H9 (cell line): Measurements from ENCODE around the gene PDIA2. TPM values are rescaled to one million over a fixed set of nuclear protein-coding genes. Genes with fewer than 3 reads are reported as not detected.

Source experiments
- DNase-seq: peaks from one replicate; pipeline ENCODE4 v3.0.0-alpha.2; 2017
- H2AFZ ChIP-seq: one replicate; pipeline ENCODE4 v1.6.1; 2013; ENCODE audit warnings: mild to moderate bottlenecking, low read length, control low read depth, moderate library complexity
- H2AK5ac ChIP-seq: 2 replicates; pipeline ENCODE4 v1.6.1; 2013; ENCODE audit warnings: low read length, control low read depth, mixed read lengths; ENCODE audit not compliant: insufficient read length
- H2BK120ac ChIP-seq: one replicate; pipeline ENCODE4 v1.6.1; 2013; ENCODE audit warnings: low read depth, mild to moderate bottlenecking, low read length, control low read depth, inconsistent platforms; ENCODE audit not compliant: poor library complexity, severe bottlenecking
- H2BK12ac ChIP-seq: 2 replicates; pipeline ENCODE4 v1.6.1; 2013; ENCODE audit warnings: low read length, control low read depth, mixed read lengths, low read depth; ENCODE audit not compliant: insufficient read length
- H2BK15ac ChIP-seq: 2 replicates; pipeline ENCODE4 v1.6.1; 2013; ENCODE audit warnings: low read depth, low read length, control low read depth
- H2BK20ac ChIP-seq: one replicate; pipeline ENCODE4 v1.6.1; 2013; ENCODE audit warnings: low read depth, mild to moderate bottlenecking, low read length, control low read depth, inconsistent platforms; ENCODE audit not compliant: poor library complexity, severe bottlenecking
- H2BK5ac ChIP-seq: 2 replicates; pipeline ENCODE4 v1.6.1; 2013; ENCODE audit warnings: low read length, control low read depth, mixed read lengths; ENCODE audit not compliant: insufficient read length
- H3K14ac ChIP-seq: 2 replicates; pipeline ENCODE4 v1.6.1; 2013; ENCODE audit warnings: low read length, control low read depth; ENCODE audit not compliant: insufficient read depth
- H3K18ac ChIP-seq: 2 replicates; pipeline ENCODE4 v1.6.1; 2013; ENCODE audit warnings: low read depth, mild to moderate bottlenecking, mixed read lengths, low read length, control low read depth; ENCODE audit not compliant: insufficient read length
- H3K23ac ChIP-seq: 2 replicates; pipeline ENCODE4 v1.6.1; 2013; ENCODE audit warnings: low read length, control low read depth, mixed read lengths, low read depth; ENCODE audit not compliant: insufficient read length
- H3K23me2 ChIP-seq: 2 replicates; pipeline ENCODE4 v1.6.1; 2013; ENCODE audit warnings: low read depth, mild to moderate bottlenecking, mixed read lengths, low read length, control low read depth; ENCODE audit not compliant: insufficient read length, poor library complexity, severe bottlenecking
- H3K27ac ChIP-seq: 2 replicates; pipeline ENCODE4 v1.5.1; 2013; ENCODE audit warnings: low read length, control low read depth, mixed read lengths, low read depth; ENCODE audit not compliant: insufficient read length
- H3K27me3 ChIP-seq: 2 replicates; pipeline ENCODE4 v1.6.1; 2013; ENCODE audit warnings: low read length, control low read depth, inconsistent platforms; ENCODE audit not compliant: insufficient read depth
- H3K4ac ChIP-seq: 2 replicates; pipeline ENCODE4 v1.6.1; 2013; ENCODE audit warnings: low read depth, mild to moderate bottlenecking, control low read depth, inconsistent platforms, low read length, moderate library complexity
- H3K4me1 ChIP-seq: 2 replicates; pipeline ENCODE4 v1.6.1; 2013; ENCODE audit warnings: low read length, control low read depth, inconsistent platforms; ENCODE audit not compliant: insufficient read depth
- H3K4me2 ChIP-seq: 2 replicates; pipeline ENCODE4 v1.6.1; 2013; ENCODE audit warnings: low read length, control low read depth, mixed read lengths; ENCODE audit not compliant: insufficient read length, insufficient read depth
- H3K56ac ChIP-seq: 2 replicates; pipeline ENCODE4 v1.6.1; 2013; ENCODE audit warnings: low read depth, mild to moderate bottlenecking, mixed read lengths, low read length, control low read depth; ENCODE audit not compliant: insufficient read length
- H3K79me1 ChIP-seq: 2 replicates; pipeline ENCODE4 v1.6.1; 2013; ENCODE audit warnings: low read depth, mild to moderate bottlenecking, moderate library complexity, low read length, control low read depth, inconsistent platforms; ENCODE audit not compliant: insufficient read depth, poor library complexity, severe bottlenecking
- H3K79me2 ChIP-seq: 2 replicates; pipeline ENCODE4 v1.6.1; 2013; ENCODE audit warnings: low read length, control low read depth, inconsistent platforms; ENCODE audit not compliant: insufficient read depth
- H3K9ac ChIP-seq: 2 replicates; pipeline ENCODE4 v1.6.1; 2013; ENCODE audit warnings: low read length, control low read depth, mixed read lengths; ENCODE audit not compliant: insufficient read length; ENCODE audit errors: extremely low read depth
- H3K9me3 ChIP-seq: one replicate; pipeline ENCODE4 v1.6.1; 2013; ENCODE audit warnings: low read depth, low read length, inconsistent platforms; ENCODE audit not compliant: control insufficient read depth
- H3T11ph ChIP-seq: one replicate; pipeline ENCODE4 v1.6.1; 2013; ENCODE audit warnings: mild to moderate bottlenecking, low read length, control low read depth, inconsistent platforms
- H4K20me1 ChIP-seq: one replicate; pipeline ENCODE4 v1.6.1; 2013; ENCODE audit not compliant: control insufficient read depth, insufficient read length, insufficient read depth
- H4K5ac ChIP-seq: 2 replicates; pipeline ENCODE4 v1.6.1; 2013; ENCODE audit warnings: low read depth, mild to moderate bottlenecking, mixed read lengths, low read length, control low read depth; ENCODE audit not compliant: insufficient read length
- H4K8ac ChIP-seq: replicated peaks from 2 replicates; pipeline ENCODE4 v1.6.1; 2013; ENCODE audit warnings: low read length, control low read depth, mixed read lengths, low read depth; ENCODE audit not compliant: insufficient read length
- H4K91ac ChIP-seq: 2 replicates; pipeline ENCODE4 v1.6.1; 2013; ENCODE audit warnings: low read depth, mild to moderate bottlenecking, moderate library complexity, mixed read lengths, low read length, control low read depth; ENCODE audit not compliant: insufficient read length
- H3K27ac Mint-ChIP-seq, 3 experiments: 2 replicates in 2 of 3; 3 replicates in 1 of 3; pipeline ENCODE4 v1.8.0; 2020 to 2021; ENCODE audit warnings: mixed read lengths in 3 of 3, mild to moderate bottlenecking in 1 of 3, moderate library complexity in 1 of 3
- H3K27me3 Mint-ChIP-seq: 2 replicates; pipeline ENCODE4 v1.8.0; 2021; ENCODE audit warnings: low read depth, mild to moderate bottlenecking, moderate library complexity, mixed read lengths
- H3K36me3 Mint-ChIP-seq, 3 experiments: 2 replicates in 2 of 3; 3 replicates in 1 of 3; pipeline ENCODE4 v1.8.0; 2020 to 2021; ENCODE audit warnings: low read depth in 3 of 3, mixed read lengths in 3 of 3; ENCODE audit not compliant: insufficient read depth in 1 of 3
- H3K4me1 Mint-ChIP-seq, 2 experiments: 2 replicates each; pipeline ENCODE4 v1.8.0; 2020; ENCODE audit warnings: mixed read lengths in 2 of 2
- H3K4me3 Mint-ChIP-seq, 2 experiments: 2 replicates in 1 of 2; 3 replicates in 1 of 2; pipeline ENCODE4 v1.8.0; 2020 to 2021; ENCODE audit warnings: mild to moderate bottlenecking in 2 of 2, mixed read lengths in 2 of 2, moderate library complexity in 1 of 2
- H3K9me3 Mint-ChIP-seq, 2 experiments: 2 replicates in 1 of 2; 3 replicates in 1 of 2; pipeline ENCODE4 v1.8.0; 2020; ENCODE audit warnings: mild to moderate bottlenecking in 2 of 2, mixed read lengths in 2 of 2, moderate library complexity in 1 of 2
- CTCF ChIP-seq: fragments of 200-600 bp; sonication (generic); conservative IDR thresholded peaks from 3 replicates; pipeline ENCODE4 v1.8.0; 2021; ENCODE audit warnings: antibody characterized with exemption, mild to moderate bottlenecking
- WGBS: extraction: QIAGEN DNeasy Blood & Tissue Kit; methylation state at CpG from one replicate; pipeline ENCODE4 v1.1.7; 2013; ENCODE audit warnings: missing lambda C conversion rate, low lambda C conversion rate, mixed read lengths; ENCODE audit not compliant: insufficient read length; ENCODE audit errors: extremely low coverage; 5-methylcytosine and 5-hydroxymethylcytosine counted together
- total RNA-seq: library from RNA; stranded (reverse); gene quantifications from 2 replicates; pipeline ENCODE4 v1.2.1, GENCODE V29; 2021

The PDIA2 gene
- total RNA-seq, 1 experiment from 2014 or later = 1.4 TPM

- Histone ChIP-seq H3K23me2 (no peaks in the 10 kb centered on the region), H3K4me1 (no peaks in the 10 kb centered on the region), H2BK5ac (no peak overlapping the region), H3K4ac (no peak overlapping the region), H2BK12ac (no peak overlapping the region), H4K91ac (no peak overlapping the region), H4K5ac (no peak overlapping the region), H2BK120ac (no peak overlapping the region), H4K8ac (no peak overlapping the region), H3K79me1 (peaks cover 12% of the 10 kb centered on the region), H2AK5ac (no peak overlapping the region), H3K56ac (no peak overlapping the region), H3K79me2 (no peaks in the 10 kb centered on the region; the same call in 1 of the 2 replicates), H3K9ac (no peak overlapping the region), H3K27ac (no peak overlapping the region), H3K18ac (no peak overlapping the region), H3K9me3 (no peaks in the 10 kb centered on the region), H2BK15ac (no peak overlapping the region), H3K14ac (no peak overlapping the region), H3T11ph (no peak overlapping the region), H3K4me2 (no peak overlapping the region), H2BK20ac (no peak overlapping the region), H4K20me1 (no peaks in the 10 kb centered on the region), H3K27me3 (no peaks in the 10 kb centered on the region), H2AFZ (no peak overlapping the region), H3K23ac (no peak overlapping the region)
- peaks cover 0 to 8% (median 3%) of the 10 kb centered on the region in 3 experiments; a peak in 5 of 7 replicates for H3K36me3 Mint-ChIP-seq
- H3K9me3 Mint-ChIP-seq = no peaks in the 10 kb centered on the region
- no peak overlapping the region for H3K4me3 Mint-ChIP-seq
- H3K4me1 Mint-ChIP-seq = peaks cover 2 to 3% of the 10 kb centered on the region in 2 experiments; a peak in 3 of 4 replicates
- TF ChIP-seq CTCF = no peak
- no peak for DNase-seq
- H3K27me3 Mint-ChIP-seq = no peaks in the 10 kb centered on the region
- H3K27ac Mint-ChIP-seq = no peak overlapping the region
- WGBS = no CpG with 5 or more reads among the region's 10 CpGs
Observed at GRCh38 chr16:242281-242680, 40.7 kb upstream of the PDIA2 start.
